GM19239 (cell line): ENCODE results near the gene GBP5.
A peak's percentile ranks its signal among the peaks of the same experiment; 100 is the strongest.
"Not testable (repeated sequence)": the region's sequence is repeated elsewhere in the genome, so short reads cannot be mapped to it uniquely, and the experiment has no call there.

ENCODE experiments used
- DNase-seq: peaks from one replicate; pipeline ENCODE4 v3.0.0; 2011; ENCODE audit warnings: low spot score; ENCODE audit not compliant: insufficient read length
- FAIRE-seq: peaks from 2 replicates; lab custom pipeline; 2011; peaks lifted over from hg19 to GRCh38; lab: Jason Lieb, UNC

Gene GBP5

DNA sequence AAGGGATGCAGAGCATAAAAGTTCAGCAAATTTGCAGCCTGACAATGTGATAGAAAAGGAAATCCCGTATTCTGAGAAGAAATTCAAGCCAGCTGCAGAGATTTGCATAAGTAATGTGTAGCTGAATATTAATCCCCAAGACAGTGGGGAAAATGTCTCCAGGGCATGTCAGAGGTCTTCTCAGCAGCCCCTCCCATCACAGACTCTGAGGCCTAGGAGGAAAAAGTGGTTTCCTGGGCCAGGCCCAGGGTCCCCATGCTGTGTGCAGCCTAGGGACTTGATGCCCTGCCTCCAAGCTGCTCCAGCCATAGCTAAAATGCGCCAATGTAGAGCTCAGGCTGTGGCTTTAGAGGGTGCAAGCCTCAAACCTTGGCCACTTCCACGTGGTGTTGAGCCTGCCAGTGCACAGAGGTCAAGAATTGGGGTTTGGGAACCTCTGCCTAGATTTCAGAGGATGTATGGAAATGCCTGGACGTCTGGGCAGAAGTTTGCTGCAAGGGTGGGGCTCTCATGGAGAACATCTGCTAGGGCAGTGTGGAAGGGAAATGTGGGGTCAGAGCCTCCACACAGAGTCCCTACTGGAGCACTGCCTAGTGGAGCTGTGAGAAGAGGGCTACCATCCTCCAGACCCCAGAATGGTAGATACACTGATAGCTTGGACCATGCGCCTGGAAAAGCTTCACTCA lies 11.6 kb upstream of the GBP5 start:
- FAIRE-seq, DNase-seq: not testable (repeated sequence)

DNA sequence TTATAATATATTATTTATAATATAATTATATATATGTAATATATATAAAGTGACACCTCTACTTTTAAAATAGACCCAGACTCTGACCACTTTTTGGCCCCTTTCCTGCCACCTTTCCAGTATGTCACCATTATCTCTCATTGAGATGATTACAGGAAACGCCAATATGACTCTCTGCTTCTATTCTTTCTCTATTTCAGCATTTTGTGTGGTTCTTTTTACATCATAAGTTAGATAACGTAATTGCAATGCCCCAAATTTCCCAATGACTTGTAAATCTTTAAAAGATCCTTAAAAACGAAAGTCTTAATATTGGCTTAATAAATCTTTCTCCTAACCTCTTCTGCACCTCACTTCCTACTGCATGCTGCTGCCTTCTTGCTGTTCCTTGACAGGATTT lies 8.1 kb upstream of the GBP5 start:
- DNase-seq (no peak), FAIRE-seq (no peak)

DNA sequence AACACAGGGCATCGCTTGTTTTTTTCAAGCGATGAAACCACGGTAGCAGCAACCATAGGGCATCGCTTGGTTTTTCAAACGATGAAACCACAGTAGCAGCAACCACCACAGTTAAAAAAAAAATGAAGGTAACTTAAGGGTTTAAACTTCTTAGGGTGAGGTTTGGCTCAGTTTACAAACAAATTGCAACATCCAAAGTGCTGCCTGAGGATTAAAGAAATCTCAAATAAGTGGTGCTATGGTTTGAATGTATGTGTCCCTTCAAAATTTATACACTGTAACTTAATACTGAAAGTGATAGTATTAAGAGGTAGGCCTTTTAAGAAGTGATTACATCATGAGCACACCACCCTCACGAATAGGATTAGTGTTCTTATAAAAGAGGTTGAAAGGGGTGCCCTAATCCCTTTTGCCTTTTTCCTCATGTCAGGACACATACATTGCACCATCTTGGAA lies 6.4 kb upstream of the GBP5 start:
- DNase-seq, result no peak
- FAIRE-seq, result peak; percentile 78

DNA sequence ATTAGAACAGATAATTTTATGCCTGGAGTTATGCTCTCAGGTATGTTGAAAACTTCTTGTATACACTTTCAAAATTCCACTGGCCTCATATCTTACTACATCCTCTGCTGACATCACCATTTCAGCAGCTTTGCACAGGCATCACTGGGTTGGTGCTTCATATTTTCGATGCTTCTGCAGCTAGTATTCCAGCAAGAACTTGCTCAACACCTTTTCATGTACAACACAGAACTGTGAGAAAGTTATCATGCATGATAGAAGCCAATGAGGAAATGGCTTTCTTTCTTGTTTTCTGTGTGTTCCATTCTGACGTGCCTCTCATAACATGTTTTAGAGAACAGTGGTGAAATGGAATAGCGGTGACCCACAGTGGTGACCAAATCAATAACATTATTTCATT lies 5.1 kb upstream of the GBP5 start:
- FAIRE-seq (no peak), DNase-seq (no peak)

DNA sequence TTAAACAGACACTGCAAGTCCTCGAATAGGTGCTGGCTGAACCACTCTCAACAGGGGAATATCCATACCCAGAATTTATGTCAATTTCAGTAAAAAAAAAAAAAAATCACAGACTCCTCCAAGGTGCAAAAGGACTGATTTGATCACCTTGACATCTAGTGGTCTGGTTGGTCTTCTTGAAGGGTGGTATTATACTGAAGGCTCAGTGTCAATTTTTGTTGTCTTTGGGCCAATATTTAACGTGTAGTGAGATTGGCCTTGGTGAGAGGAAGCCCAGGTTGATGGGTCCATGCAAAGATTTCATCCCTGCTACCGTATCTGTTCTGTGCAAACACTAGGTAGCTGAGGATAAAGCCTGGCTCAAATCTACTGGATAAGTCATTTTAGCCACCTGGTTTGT lies 4.0 kb upstream of the GBP5 start:
- FAIRE-seq (no peak), DNase-seq (no peak)

DNA sequence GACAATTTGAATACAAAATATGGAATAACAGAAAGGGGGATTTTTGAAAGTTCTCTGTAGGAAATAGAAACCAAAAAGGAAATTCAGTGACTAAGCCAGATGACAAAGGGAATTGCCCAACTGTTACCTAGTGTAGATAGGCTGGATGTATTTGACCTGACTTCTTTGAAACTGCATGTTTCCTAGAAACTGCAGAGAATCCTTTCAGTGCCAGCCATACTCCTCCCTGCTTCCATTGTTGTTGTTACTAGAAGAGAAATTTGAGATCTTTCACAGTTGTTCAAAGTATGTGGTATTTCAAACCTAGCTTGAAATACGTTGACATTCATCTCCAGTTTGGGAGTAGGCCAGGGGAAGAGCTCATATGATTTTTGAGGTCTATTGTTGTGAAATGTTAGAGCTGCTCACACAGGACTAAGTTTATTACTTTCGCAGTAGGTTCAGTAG lies 1.8 kb upstream of the GBP5 start:
- FAIRE-seq (peak; percentile 77), DNase-seq (no peak)

DNA sequence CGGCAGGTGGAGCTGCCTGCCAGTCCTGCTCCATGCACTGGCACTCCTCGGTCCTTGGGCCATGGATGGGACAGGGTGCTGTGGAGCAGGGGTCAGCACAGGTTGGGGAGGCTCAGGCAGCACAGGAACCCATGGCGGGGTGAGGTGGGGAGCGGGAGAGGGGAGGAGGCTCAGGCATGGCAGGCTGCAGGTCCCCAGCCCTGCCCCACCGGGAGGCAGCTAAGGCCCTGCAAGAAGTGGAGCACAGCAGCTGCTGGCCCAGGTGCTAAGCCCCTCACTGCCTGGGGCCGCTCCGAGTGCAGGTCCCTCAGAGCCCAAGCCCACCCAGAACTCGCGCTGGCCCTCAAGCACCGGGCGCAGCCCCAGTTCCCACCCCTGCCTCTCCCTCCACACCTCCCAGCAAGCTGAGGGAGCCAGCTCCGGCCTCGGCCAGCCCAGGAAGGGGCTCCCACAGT lies 691 bp upstream of the GBP5 start:
- DNase-seq, result no peak
- FAIRE-seq, result no peak

DNA sequence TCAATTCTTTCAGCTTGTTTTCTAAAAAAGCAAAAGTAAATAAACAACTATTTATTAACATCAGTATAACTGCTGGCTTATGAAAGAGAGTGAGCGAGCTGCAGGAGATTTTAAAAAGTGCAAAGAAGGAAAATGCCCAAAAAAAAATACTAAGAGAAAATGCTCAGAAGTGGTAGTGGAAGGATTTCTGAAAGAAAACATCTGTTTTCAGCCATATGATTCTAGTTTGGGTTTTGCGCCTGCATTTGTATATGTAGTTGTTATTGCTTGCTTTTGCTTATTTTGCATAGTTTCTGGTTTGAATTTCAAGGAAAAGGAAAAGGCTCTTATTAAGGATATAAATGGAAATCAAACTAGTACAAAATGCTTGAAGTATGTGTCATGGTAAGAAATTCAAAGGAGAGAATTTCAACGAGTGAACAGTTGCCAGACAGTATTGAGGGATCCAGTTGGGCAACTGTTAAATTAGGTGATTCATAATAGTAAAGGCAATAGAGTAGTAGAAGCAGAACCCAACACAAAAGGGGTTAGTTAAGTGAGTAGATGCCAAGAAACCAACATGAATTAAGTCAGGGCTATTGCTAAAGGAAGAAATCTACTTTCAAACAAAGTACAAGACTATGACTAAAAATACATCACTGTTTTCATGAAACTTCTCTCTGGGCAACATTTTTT lies 1.2 kb downstream of the GBP5 start:
- FAIRE-seq (no peak), DNase-seq (no peak)

DNA sequence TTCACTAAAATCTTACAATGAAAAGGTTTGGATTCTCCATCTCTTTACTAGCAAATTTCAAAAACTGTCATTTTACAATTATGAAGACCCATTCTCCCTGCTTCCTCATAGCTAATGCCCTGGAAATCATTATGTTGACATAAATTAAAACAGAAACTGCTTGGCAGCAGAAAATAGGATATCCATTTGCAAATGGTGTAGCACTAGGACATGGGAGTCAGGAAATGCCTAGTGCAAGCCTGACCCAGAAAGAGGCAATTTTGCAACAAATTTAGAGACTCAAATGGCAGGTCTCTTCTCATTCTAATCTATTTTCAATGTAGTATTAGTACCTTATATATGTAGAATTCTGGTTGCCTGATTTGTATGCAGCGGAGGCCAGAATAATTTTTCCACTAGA lies 2.2 kb downstream of the GBP5 start:
- FAIRE-seq (no peak), DNase-seq (no peak)

DNA sequence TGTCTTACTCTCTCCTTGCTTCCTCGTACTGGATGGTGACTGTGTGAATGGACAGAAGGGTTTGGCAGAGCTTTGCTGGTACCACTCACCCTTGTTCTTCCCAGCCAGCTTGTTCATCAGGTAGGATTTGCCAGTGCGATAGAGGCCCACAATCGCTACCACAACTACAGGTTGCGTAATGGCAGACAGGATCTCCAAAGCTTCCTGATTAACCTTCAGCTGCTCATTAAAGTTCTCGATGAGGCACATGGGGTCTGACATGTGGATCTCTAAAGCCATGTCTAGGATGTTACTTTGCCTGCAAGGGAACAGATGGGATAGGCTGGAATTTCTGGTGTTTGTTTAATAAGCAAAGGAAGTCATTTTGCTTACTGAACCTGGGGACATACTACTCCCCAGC lies 3.4 kb downstream of the GBP5 start:
- no peak for DNase-seq
- FAIRE-seq, result no peak

DNA sequence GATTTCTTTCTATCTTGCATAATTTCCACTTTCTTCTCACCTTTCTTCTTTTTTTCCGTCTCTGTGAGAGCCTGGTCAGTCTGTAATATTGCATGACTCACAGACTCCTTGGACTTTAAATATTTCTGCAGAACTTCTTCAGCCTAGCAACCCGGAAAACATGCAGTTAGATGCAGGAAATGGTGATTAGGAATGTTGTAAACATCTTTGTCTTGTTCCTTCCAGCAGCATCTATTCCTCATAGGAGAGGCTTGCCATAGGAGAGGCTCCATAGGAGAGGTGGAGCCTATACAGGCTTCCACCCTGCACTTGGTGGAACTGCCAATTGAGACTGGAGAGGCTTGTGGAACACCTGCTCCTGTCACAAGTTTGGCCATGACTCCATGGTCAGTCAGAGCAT lies 10.0 kb downstream of the GBP5 start:
- FAIRE-seq, result no peak
- no peak for DNase-seq

DNA sequence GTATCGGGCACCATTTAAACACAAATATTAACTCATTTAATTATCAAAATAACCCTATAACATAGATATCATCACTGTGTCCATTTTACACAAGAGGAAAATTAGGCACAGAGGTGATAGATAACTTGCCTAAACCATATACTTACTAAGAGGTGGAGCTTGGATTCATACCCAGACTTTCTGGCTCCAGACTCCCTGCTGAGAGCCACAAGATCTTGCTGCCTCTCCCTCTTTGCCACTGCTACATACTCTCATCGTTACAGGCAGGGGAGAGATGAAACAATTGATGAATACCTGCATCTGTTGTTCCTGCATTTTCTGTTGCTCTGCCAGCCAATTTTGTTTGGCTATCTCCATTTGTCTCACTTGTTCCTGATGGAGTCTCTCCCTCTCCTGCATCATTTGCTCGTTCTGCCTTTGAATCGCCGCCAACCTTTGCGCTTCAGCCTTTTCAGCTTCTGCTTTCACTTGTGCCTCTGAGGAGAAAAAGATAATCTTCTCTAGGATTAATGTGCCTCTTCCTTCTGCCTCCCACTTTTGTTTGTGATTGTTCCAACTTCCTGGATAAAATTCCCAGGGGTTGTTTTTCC lies 10.6 kb downstream of the GBP5 start:
- FAIRE-seq (no peak), DNase-seq (no peak)

DNA sequence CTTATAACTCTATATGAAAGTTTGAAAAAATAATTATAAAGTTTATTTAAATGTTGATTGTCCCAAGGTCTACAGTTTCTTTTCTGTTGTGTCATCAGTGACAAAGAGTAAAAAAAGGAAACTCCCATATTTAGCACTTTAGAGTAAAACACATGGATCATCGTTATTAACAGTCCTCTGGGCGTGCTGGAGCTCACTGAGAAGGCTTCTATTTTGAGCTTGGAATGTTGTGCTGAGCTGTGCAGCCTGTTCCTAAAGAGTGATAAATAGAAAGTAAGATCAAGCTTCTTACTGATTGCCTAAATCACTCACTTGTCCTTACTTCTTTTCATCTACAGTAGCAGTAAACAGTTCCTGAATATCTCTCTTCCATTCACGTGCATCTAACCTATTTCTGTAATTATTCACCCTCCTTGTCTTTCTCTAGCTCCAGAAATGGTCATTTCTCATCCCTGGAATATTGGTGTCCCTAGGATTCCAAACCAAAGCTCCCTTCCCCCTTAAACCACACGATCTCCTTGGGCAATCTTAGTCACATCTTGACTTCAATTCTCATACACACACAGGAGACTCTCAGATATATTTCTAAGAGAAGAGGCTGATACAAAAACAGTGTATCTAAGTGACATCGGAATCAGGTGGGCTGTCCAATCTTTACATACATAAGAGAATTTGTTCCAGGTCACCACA lies 11.9 kb downstream of the GBP5 start:
- no peak for DNase-seq
- no peak for FAIRE-seq

DNA sequence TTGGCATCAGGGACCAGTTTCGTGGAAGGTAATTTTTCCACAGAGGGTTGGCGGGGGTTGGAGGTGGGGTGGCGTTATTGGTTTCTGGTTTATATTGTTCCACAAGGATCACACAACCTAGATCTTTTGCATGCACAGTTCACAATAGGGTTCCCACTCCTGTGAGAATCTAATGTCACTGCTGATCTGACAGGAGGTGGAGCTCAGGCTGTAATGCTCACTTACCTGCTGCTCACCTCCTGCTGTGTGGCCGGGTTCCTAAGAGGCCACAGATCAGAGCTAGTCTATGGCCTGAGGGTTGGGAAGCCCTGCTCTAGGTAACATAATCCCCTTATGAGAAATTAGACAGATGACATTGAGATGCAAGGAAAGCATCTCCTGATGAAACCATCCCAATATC lies 12.6 kb downstream of the GBP5 start:
- FAIRE-seq, result no peak
- no peak for DNase-seq

DNA sequence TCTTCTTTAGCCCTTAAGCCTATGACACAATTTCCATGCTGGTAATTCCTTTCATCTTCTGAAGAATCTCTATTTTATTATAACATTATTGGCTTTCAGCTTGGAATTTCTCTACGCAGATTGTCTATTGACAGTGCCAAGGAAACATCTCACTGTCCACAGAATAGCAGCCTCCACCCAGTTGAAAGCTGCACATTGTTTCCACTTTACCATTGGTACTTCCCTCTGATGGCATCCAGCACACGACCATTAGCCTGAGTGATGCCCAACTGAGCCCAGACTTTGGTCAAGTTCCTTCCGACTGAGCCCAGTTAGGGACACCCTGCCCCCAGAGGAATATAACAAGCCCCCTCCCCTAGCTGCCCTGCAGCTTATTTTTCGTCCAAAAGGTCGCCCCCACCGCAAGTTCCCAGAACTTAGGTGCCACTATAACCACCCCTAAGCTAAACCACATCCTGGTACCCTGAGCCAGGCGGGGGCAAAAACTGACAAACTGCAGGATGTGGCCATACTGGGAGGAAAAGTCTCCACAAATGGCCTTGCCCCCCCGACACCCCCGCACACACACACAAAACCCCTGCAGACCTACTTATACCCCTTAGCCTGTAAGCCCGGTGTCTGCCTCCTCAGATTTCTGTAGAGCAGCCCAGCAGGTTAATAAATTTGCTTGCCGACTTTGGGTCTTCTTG lies 13.2 kb downstream of the GBP5 start:
- FAIRE-seq (no peak), DNase-seq (no peak)

DNA sequence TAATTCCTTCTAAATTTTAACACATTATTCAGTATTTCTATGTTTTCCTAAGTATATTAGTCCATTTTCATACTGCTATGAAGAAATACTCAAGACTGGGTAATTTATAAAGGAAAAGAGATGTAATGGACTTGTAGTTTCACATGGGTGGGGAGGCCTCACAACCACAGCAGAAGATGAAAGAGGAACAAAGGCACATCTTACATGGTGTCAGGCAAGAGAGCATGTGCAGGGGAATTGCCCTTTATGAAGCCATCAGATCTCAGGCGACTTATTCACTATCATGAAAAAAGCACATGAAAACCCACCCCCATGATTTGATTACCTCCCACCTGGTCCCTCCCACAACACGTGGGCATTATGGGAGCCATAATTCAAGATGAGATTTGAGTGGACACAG lies 15.6 kb downstream of the GBP5 start:
- FAIRE-seq (no peak), DNase-seq (no peak)

DNA sequence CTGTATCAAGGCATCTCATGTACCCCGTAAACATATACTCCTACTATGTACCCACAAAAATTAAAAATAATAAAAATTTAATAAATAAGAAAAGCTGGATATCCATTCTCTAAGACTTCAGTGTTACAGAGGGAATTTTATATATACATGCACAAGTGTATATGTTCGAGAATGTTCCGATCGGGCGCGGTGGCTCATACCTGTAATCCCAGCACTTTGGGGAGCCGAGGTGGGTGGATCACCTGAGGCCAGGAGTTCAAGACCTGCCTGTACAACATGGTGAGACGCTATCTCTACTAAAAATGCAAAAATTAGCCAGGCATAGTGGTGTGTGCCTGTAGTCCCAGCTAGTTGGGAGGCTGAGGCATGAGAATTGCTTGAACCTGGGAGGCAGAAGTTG lies 17.1 kb downstream of the GBP5 start:
- DNase-seq, FAIRE-seq: not testable (repeated sequence)

DNA sequence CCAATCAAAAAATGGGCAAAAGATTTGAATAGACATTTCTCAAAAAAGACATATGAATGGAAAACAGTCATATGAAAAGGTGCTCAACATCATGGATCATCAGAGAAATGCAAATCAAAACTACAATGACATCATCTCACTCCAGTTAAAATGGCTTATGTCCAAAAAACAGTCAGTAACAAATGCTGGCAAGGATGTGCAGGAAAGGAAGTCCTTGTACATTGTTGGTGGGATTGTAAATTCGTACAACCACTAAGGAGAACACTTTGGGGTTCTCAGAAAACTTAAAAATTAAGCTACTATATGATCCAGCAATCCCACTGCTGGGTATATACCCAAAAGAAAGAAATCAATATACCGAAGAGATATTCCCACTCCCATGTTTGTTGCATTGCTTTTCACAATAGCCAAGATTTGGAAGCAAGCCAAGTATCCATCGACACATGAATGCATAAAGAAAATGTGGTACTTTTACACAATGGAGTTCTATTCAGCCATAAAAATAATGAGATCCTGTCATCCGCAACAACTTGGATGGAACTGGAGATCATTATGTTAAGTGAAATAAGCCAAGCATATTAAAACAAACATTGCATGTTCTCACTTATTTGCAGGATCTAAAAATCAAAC lies 17.9 kb downstream of the GBP5 start:
- DNase-seq (no peak), FAIRE-seq (no peak)

DNA sequence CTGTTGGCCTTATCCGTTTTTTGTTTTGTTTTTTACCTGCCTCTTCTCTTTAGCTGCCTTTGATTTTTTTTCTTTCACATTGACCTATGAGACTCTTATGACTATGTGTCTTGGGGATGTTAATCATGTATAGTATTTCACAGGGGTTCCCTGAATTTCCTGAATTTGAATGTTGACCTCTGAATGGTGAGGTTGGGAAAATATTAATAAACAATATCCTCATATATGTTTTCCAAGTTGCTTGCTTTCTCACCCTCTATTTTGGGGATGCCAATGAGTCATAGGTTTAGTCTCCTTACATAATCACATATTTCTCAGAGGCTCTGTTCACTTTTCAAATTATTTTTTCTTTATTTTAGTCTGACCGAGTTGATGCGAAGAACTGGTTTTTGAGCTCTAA lies 29.6 kb downstream of the GBP5 start:
- no peak for DNase-seq
- FAIRE-seq, result no peak
